WTC11 (cell line): ENCODE results near the gene PRPSAP1. TPM values are rescaled to one million over a fixed set of nuclear protein-coding genes. Genes with fewer than 3 reads are reported as not detected.

Source experiments
- ATAC-seq: fragments of 200-7000 bp; cut with Tn5 transposase; 2 replicates; pipeline ENCODE4 v1.10.0; 2021; ENCODE audit warnings: mild to moderate bottlenecking, moderate library complexity
- CTCF ChIA-PET: fragments of 300-600 bp; sonication (Branson Sonifier 250); formaldehyde crosslinking; loops from one replicate; lab custom pipeline; 2021; ENCODE audit warnings: antibody characterized with exemption; lab: Charles Lee
- POLR2A ChIA-PET: fragments of 350-600 bp; sonication (Branson Sonifier 250); formaldehyde crosslinking; loops from one replicate; lab custom pipeline; 2021; ENCODE audit warnings: antibody characterized with exemption; lab: Charles Lee
- DNase-seq: peaks from one replicate; pipeline ENCODE4 v3.0.0; 2021; ENCODE audit warnings: low spot score
- H3K27ac Mint-ChIP-seq: 2 replicates; pipeline ENCODE4 v1.8.0; 2021; ENCODE audit warnings: mixed read lengths
- H3K27me3 Mint-ChIP-seq: 2 replicates; pipeline ENCODE4 v1.8.0; 2021; ENCODE audit warnings: low read depth, mild to moderate bottlenecking, moderate library complexity, mixed read lengths
- H3K36me3 Mint-ChIP-seq: 2 replicates; pipeline ENCODE4 v1.8.0; 2021; ENCODE audit warnings: mixed read lengths
- H3K4me1 Mint-ChIP-seq: 2 replicates; pipeline ENCODE4 v1.8.0; 2022; ENCODE audit warnings: mixed read lengths
- H3K4me3 Mint-ChIP-seq: 2 replicates; pipeline ENCODE4 v1.8.0; 2021; ENCODE audit warnings: mild to moderate bottlenecking, moderate library complexity, mixed read lengths
- H3K9me3 Mint-ChIP-seq: 2 replicates; pipeline ENCODE4 v1.8.0; 2021; ENCODE audit warnings: mixed read lengths
- ATF1 ChIP-seq: sonication (generic); formaldehyde crosslinking; IDR thresholded peaks from 2 replicates; pipeline ENCODE4 v1.8.1; 2023; ENCODE audit warnings: mild to moderate bottlenecking, moderate library complexity, missing genetic modification reagents
- HMGA2 ChIP-seq: fragments of 250-450 bp; sonication (Bioruptor Pico); IDR thresholded peaks from 2 replicates; pipeline ENCODE4 v1.4.0; 2021; ENCODE audit warnings: mild to moderate bottlenecking, moderate library complexity
- MXD4 ChIP-seq: fragments of 250-450 bp; sonication (Bioruptor Pico); IDR thresholded peaks from 2 replicates; pipeline ENCODE4 v1.8.0; 2021; ENCODE audit warnings: mild to moderate bottlenecking, moderate library complexity, borderline replicate concordance
- MYBL2 ChIP-seq: sonication (generic); formaldehyde crosslinking; IDR thresholded peaks from 2 replicates; pipeline ENCODE4 v1.8.1; 2023; ENCODE audit warnings: mild to moderate bottlenecking, moderate library complexity, missing genetic modification reagents
- NFE2L1 ChIP-seq: sonication (generic); formaldehyde crosslinking; IDR thresholded peaks from 2 replicates; pipeline ENCODE4 v1.8.1; 2023; ENCODE audit warnings: missing genetic modification reagents
- OVOL2 ChIP-seq: fragments of 250-450 bp; sonication (Bioruptor Pico); IDR thresholded peaks from 2 replicates; pipeline ENCODE4 v1.9.0; 2021; ENCODE audit warnings: mild to moderate bottlenecking, borderline replicate concordance
- RELA ChIP-seq: sonication (generic); formaldehyde crosslinking; IDR thresholded peaks from 2 replicates; pipeline ENCODE4 v1.8.1; 2022; ENCODE audit warnings: missing genetic modification reagents, mild to moderate bottlenecking, borderline replicate concordance
- SOX15 ChIP-seq: fragments of 250-450 bp; sonication (Bioruptor Pico); IDR thresholded peaks from 2 replicates; pipeline ENCODE4 v1.9.0; 2021; ENCODE audit warnings: mild to moderate bottlenecking
- TEAD1 ChIP-seq: sonication (generic); formaldehyde crosslinking; IDR thresholded peaks from 2 replicates; pipeline ENCODE4 v1.8.0; 2022; ENCODE audit warnings: mild to moderate bottlenecking, missing genetic modification reagents
- TEAD4 ChIP-seq: sonication (generic); formaldehyde crosslinking; IDR thresholded peaks from 2 replicates; pipeline ENCODE4 v1.8.0; 2022; ENCODE audit warnings: mild to moderate bottlenecking, missing genetic modification reagents
- TP53 ChIP-seq: sonication (generic); formaldehyde crosslinking; IDR thresholded peaks from 2 replicates; pipeline ENCODE4 v1.8.1; 2023; ENCODE audit warnings: mild to moderate bottlenecking, missing genetic modification reagents
- ZBTB21 ChIP-seq: sonication (generic); formaldehyde crosslinking; IDR thresholded peaks from 2 replicates; pipeline ENCODE4 v1.8.1; 2023; ENCODE audit warnings: mild to moderate bottlenecking, missing genetic modification reagents, borderline replicate concordance
- ZNF121 ChIP-seq: sonication (generic); formaldehyde crosslinking; IDR thresholded peaks from 2 replicates; pipeline ENCODE4 v1.8.0; 2023; ENCODE audit warnings: missing genetic modification reagents
- ZNF138 ChIP-seq: sonication (generic); formaldehyde crosslinking; conservative IDR thresholded peaks from 2 replicates; pipeline ENCODE4 v1.8.1; 2022; ENCODE audit warnings: mild to moderate bottlenecking, moderate library complexity, missing genetic modification reagents
- ZNF263 ChIP-seq: sonication (generic); formaldehyde crosslinking; IDR thresholded peaks from 2 replicates; pipeline ENCODE4 v1.8.1; 2022; ENCODE audit warnings: low read depth, mild to moderate bottlenecking, moderate library complexity, missing genetic modification reagents
- ZNF423 ChIP-seq: fragments of 250-450 bp; sonication (Bioruptor Pico); IDR thresholded peaks from 2 replicates; pipeline ENCODE4 v2.1.2; 2022; ENCODE audit warnings: mild to moderate bottlenecking, moderate library complexity
- total RNA-seq: library from RNA; stranded (reverse); gene quantifications from 3 replicates; pipeline ENCODE4 v1.2.3, GENCODE V29; 2021
- TF ChIP-seq, protein P1 (sequence below): fragments of 200-600 bp; IDR thresholded peaks from 2 replicates; pipeline ENCODE4 v1.8.0; 2022; ENCODE audit warnings: antibody characterized with exemption
- TF ChIP-seq, protein P2 (sequence below): sonication (generic); formaldehyde crosslinking; IDR thresholded peaks from 2 replicates; pipeline ENCODE4 v1.8.0; 2022; ENCODE audit warnings: mild to moderate bottlenecking, missing genetic modification reagents
- TF ChIP-seq, protein P3 (sequence below): sonication (generic); formaldehyde crosslinking; IDR thresholded peaks from 2 replicates; pipeline ENCODE4 v1.8.0; 2022; ENCODE audit warnings: mild to moderate bottlenecking, missing genetic modification reagents
- TF ChIP-seq, protein P4 (sequence below): sonication (generic); formaldehyde crosslinking; conservative IDR thresholded peaks from 2 replicates; pipeline ENCODE4 v1.8.1; 2022; ENCODE audit warnings: mild to moderate bottlenecking, missing genetic modification reagents
- TF ChIP-seq, protein P5 (sequence below): fragments of 250-450 bp; sonication (Bioruptor Pico); IDR thresholded peaks from 2 replicates; pipeline ENCODE4 v1.9.0; 2021; ENCODE audit warnings: moderate library complexity, mild to moderate bottlenecking, inconsistent platforms, borderline replicate concordance
- TF ChIP-seq, protein P6 (sequence below): sonication (generic); formaldehyde crosslinking; IDR thresholded peaks from 2 replicates; pipeline ENCODE4 v1.8.1; 2023; ENCODE audit warnings: mild to moderate bottlenecking, missing genetic modification reagents
- TF ChIP-seq, protein P7 (sequence below): sonication (generic); formaldehyde crosslinking; IDR thresholded peaks from 2 replicates; pipeline ENCODE4 v1.8.0; 2022; ENCODE audit warnings: mild to moderate bottlenecking, missing genetic modification reagents
- TF ChIP-seq, protein P8 (sequence below): sonication (generic); formaldehyde crosslinking; IDR thresholded peaks from 2 replicates; pipeline ENCODE4 v1.8.1; 2022; ENCODE audit warnings: low read depth, mild to moderate bottlenecking, moderate library complexity, missing genetic modification reagents, borderline replicate concordance

Gene PRPSAP1
- total RNA-seq, 1 experiment from 2014 or later = 56.5 TPM

DNA sequence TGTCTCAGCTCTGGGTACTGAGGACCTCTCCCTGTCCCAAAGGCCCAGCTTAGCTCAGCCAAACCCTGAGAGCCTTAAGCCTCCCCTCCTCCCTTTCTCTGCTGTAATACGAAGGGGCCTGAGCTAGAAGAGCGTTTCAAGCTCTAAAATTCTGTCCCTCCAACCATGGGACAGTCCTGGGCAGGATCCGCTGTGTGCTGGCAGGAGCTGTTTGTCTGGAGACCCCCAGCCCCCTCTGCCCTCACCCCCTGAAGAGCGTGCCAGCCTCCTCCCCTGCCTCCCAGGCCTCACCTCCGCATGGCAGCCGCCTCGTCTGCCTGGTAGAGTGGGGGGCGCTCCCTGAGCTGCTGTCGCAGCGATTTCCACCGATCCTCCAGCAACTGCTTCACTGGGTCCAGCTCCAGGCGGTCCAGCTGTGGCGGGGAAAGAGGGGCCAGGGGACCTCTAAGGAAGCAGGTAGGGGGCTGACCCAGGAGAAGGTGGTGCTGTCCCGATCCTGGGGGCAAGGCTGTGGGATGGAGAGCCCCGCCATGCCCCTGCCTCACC lies 73.9 kb downstream of the PRPSAP1 start:
- no peaks in the 10 kb centered on the region for H3K4me1 Mint-ChIP-seq
- CTCF ChIA-PET = interaction anchor here (0.5 to 4.9 kb wide), 104 partner anchors 9 to 435 kb away, joined by 3 to 120 read pairs (median 5); partner anchors contain the start of genes ACOX1, CDK3, EXOC7 and FBF1
- H3K4me3 Mint-ChIP-seq = no peak overlapping the region
- DNase-seq (no peak), ATAC-seq (no peak)
- no peaks in the 10 kb centered on the region for H3K27me3 Mint-ChIP-seq
- no peaks in the 10 kb centered on the region for H3K36me3 Mint-ChIP-seq
- TF ChIP-seq, protein P1, sequence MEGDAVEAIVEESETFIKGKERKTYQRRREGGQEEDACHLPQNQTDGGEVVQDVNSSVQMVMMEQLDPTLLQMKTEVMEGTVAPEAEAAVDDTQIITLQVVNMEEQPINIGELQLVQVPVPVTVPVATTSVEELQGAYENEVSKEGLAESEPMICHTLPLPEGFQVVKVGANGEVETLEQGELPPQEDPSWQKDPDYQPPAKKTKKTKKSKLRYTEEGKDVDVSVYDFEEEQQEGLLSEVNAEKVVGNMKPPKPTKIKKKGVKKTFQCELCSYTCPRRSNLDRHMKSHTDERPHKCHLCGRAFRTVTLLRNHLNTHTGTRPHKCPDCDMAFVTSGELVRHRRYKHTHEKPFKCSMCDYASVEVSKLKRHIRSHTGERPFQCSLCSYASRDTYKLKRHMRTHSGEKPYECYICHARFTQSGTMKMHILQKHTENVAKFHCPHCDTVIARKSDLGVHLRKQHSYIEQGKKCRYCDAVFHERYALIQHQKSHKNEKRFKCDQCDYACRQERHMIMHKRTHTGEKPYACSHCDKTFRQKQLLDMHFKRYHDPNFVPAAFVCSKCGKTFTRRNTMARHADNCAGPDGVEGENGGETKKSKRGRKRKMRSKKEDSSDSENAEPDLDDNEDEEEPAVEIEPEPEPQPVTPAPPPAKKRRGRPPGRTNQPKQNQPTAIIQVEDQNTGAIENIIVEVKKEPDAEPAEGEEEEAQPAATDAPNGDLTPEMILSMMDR = 0 out of 2 replicates have a peak, but pooled peaks have one; percentile 8
- TF ChIP-seq SOX15 (CRISPR knock-in tag) = no peak
- no peak overlapping the region for H3K27ac Mint-ChIP-seq
- no peaks in the 10 kb centered on the region for H3K9me3 Mint-ChIP-seq
- POLR2A ChIA-PET = interaction anchor here (0.5 to 1.3 kb wide), 4 partner anchors 13 to 158 kb away, joined by 3 read pairs; no protein-coding TSS in a partner anchor

DNA sequence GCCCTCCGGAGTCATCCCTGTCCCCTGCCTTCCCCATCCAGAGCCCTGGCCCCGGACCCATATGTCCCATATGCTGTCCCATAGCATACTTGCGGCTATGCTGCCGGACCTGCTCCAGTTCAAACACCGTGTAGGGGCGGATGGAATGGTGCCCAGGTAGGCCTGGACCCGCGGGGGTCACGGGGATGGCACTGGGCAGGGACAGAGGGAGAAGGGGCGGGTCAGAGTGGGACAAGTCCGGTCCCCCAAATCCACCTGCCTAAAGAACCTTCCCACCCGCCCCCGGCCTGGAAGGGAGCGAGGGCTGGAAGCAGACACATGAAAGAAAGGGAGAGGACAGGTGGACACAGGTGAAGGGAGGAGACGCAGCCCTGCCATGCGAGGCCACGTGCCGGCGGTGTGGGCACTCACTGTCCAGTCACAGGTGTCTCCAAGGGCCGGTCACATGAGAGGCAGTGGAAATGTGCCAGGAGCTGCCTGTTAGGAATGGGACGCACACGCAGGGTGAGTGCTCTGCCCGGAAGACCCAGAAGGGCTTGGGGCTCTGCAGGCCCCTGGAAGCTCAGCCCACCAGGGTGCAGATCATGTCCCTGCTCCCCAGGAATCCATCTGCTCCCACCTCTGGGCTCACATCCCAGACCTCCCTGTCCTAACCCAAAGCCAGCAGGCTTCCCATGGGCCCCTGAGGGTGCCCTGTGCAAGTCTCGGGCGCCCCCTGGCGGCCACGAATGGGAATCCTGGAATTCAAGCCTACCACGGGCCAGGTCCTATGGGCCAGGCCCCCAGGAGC lies 74.6 kb downstream of the PRPSAP1 start:
- Mint-ChIP-seq H3K36me3 (no peaks in the 10 kb centered on the region), H3K9me3 (no peaks in the 10 kb centered on the region), H3K4me1 (no peaks in the 10 kb centered on the region), H3K27ac (no peak overlapping the region), H3K27me3 (no peaks in the 10 kb centered on the region), H3K4me3 (no peak overlapping the region)
- ChIA-PET CTCF (interaction anchor here (0.5 to 4.9 kb wide), 109 partner anchors 10 to 434 kb away, joined by 3 to 120 read pairs (median 5); partner anchors contain the start of genes ACOX1, CDK3, EXOC7 and FBF1), POLR2A (interaction anchor here (1.0 to 1.3 kb wide), 3 partner anchors 12 to 136 kb away, joined by 3 read pairs; no protein-coding TSS in a partner anchor)
- ATAC-seq (peak; percentile 93), DNase-seq (peak; percentile 94)
- TF ChIP-seq ZBTB21 (CRISPR knock-in tag) (no peak), HMGA2 (CRISPR knock-in tag) (no peak), MYBL2 (CRISPR knock-in tag) (no peak), ZNF121 (CRISPR knock-in tag) (peak; percentile 92), TEAD1 (peak; percentile 77; the same call in 1 of the 2 replicates), ATF1 (CRISPR knock-in tag) (no peak), TP53 (CRISPR knock-in tag) (no peak), ZNF138 (CRISPR knock-in tag) (no peak), NFE2L1 (no peak), TEAD4 (CRISPR knock-in tag) (peak; percentile 51; the same call in 1 of the 2 replicates), RELA (CRISPR knock-in tag) (no peak), MXD4 (CRISPR knock-in tag) (no peak), ZNF423 (CRISPR knock-in tag) (peak; percentile 74), ZNF263 (CRISPR knock-in tag) (no peak), OVOL2 (CRISPR knock-in tag) (no peak)
- TF ChIP-seq, protein P2, sequence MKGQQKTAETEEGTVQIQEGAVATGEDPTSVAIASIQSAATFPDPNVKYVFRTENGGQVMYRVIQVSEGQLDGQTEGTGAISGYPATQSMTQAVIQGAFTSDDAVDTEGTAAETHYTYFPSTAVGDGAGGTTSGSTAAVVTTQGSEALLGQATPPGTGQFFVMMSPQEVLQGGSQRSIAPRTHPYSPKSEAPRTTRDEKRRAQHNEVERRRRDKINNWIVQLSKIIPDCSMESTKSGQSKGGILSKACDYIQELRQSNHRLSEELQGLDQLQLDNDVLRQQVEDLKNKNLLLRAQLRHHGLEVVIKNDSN (CRISPR knock-in tag) = 0 out of 2 replicates have a peak, but pooled peaks have one; percentile 32
- TF ChIP-seq, protein P3, sequence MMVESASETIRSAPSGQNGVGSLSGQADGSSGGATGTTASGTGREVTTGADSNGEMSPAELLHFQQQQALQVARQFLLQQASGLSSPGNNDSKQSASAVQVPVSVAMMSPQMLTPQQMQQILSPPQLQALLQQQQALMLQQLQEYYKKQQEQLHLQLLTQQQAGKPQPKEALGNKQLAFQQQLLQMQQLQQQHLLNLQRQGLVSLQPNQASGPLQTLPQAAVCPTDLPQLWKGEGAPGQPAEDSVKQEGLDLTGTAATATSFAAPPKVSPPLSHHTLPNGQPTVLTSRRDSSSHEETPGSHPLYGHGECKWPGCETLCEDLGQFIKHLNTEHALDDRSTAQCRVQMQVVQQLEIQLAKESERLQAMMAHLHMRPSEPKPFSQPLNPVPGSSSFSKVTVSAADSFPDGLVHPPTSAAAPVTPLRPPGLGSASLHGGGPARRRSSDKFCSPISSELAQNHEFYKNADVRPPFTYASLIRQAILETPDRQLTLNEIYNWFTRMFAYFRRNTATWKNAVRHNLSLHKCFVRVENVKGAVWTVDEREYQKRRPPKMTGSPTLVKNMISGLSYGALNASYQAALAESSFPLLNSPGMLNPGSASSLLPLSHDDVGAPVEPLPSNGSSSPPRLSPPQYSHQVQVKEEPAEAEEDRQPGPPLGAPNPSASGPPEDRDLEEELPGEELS (CRISPR knock-in tag) = no peak
- TF ChIP-seq, protein P4, sequence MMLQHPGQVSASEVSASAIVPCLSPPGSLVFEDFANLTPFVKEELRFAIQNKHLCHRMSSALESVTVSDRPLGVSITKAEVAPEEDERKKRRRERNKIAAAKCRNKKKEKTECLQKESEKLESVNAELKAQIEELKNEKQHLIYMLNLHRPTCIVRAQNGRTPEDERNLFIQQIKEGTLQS (CRISPR knock-in tag) = no peak
- TF ChIP-seq, protein P5, sequence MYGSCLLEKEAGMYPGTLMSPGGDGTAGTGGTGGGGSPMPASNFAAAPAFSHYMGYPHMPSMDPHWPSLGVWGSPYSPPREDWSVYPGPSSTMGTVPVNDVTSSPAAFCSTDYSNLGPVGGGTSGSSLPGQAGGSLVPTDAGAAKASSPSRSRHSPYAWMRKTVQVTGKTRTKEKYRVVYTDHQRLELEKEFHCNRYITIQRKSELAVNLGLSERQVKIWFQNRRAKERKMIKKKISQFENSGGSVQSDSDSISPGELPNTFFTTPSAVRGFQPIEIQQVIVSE (CRISPR knock-in tag) = no peak
- TF ChIP-seq, protein P6, sequence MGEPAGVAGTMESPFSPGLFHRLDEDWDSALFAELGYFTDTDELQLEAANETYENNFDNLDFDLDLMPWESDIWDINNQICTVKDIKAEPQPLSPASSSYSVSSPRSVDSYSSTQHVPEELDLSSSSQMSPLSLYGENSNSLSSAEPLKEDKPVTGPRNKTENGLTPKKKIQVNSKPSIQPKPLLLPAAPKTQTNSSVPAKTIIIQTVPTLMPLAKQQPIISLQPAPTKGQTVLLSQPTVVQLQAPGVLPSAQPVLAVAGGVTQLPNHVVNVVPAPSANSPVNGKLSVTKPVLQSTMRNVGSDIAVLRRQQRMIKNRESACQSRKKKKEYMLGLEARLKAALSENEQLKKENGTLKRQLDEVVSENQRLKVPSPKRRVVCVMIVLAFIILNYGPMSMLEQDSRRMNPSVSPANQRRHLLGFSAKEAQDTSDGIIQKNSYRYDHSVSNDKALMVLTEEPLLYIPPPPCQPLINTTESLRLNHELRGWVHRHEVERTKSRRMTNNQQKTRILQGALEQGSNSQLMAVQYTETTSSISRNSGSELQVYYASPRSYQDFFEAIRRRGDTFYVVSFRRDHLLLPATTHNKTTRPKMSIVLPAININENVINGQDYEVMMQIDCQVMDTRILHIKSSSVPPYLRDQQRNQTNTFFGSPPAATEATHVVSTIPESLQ = no peak
- TF ChIP-seq, protein P7, sequence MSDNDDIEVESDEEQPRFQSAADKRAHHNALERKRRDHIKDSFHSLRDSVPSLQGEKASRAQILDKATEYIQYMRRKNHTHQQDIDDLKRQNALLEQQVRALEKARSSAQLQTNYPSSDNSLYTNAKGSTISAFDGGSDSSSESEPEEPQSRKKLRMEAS (CRISPR knock-in tag) = 0 out of 2 replicates have a peak, but pooled peaks have one; percentile 27
- TF ChIP-seq, protein P8, sequence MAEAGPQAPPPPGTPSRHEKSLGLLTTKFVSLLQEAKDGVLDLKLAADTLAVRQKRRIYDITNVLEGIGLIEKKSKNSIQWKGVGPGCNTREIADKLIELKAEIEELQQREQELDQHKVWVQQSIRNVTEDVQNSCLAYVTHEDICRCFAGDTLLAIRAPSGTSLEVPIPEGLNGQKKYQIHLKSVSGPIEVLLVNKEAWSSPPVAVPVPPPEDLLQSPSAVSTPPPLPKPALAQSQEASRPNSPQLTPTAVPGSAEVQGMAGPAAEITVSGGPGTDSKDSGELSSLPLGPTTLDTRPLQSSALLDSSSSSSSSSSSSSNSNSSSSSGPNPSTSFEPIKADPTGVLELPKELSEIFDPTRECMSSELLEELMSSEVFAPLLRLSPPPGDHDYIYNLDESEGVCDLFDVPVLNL (CRISPR knock-in tag) = no peak
